OCI-LY1 (cell line): ENCODE results near the gene ZNF616.

Experiments used
- H2AFZ ChIP-seq: fragments of 200-600 bp; sonication (generic), shearing (Covaris generic); 2 replicates; pipeline ENCODE4 v1.6.0; 2014; ENCODE audit warnings: antibody characterized with exemption, mild to moderate bottlenecking, low read length
- H3F3A ChIP-seq: fragments of 200-600 bp; sonication (generic), shearing (Covaris generic); 2 replicates; pipeline ENCODE4 v1.6.0; 2014; ENCODE audit warnings: mild to moderate bottlenecking, antibody characterized with exemption, low read length, moderate library complexity; ENCODE audit not compliant: insufficient read depth
- H3K27ac ChIP-seq: fragments of 200-600 bp; sonication (generic); 2 replicates; pipeline ENCODE4 v1.5.1; 2014; ENCODE audit warnings: low read length, mixed run types, mild to moderate bottlenecking, low read depth; ENCODE audit not compliant: poor library complexity, severe bottlenecking
- H3K27me3 ChIP-seq: fragments of 200-600 bp; sonication (generic); 2 replicates; pipeline ENCODE4 v1.6.0; 2014; ENCODE audit warnings: antibody characterized with exemption, mild to moderate bottlenecking, low read length, moderate library complexity; ENCODE audit not compliant: insufficient read depth
- H3K36me3 ChIP-seq: fragments of 200-600 bp; sonication (generic); 2 replicates; pipeline ENCODE4 v1.6.1; 2014; ENCODE audit warnings: mild to moderate bottlenecking, antibody characterized with exemption, low read length, moderate library complexity, mixed read lengths; ENCODE audit not compliant: insufficient read depth
- H3K4me1 ChIP-seq: fragments of 200-600 bp; sonication (generic); 2 replicates; pipeline ENCODE4 v1.5.1; 2014; ENCODE audit warnings: mild to moderate bottlenecking, low read length, moderate library complexity; ENCODE audit not compliant: insufficient read depth, severe bottlenecking
- H3K4me2 ChIP-seq: fragments of 200-600 bp; sonication (generic), shearing (Covaris generic); 2 replicates; pipeline ENCODE4 v1.6.1; 2014; ENCODE audit warnings: low read length
- H3K4me3 ChIP-seq: fragments of 200-600 bp; sonication (generic); 2 replicates; pipeline ENCODE4 v1.5.1; 2014; ENCODE audit warnings: low read length, low read depth, mild to moderate bottlenecking, mixed read lengths; ENCODE audit not compliant: poor library complexity, severe bottlenecking
- H3K79me2 ChIP-seq: fragments of 200-600 bp; shearing (Covaris generic); 2 replicates; pipeline ENCODE4 v1.6.1; 2016; ENCODE audit warnings: mixed run types, low read length, mixed read lengths; ENCODE audit not compliant: insufficient read depth
- H3K9ac ChIP-seq: fragments of 200-600 bp; sonication (generic), shearing (Covaris generic); 2 replicates; pipeline ENCODE4 v1.6.1; 2014; ENCODE audit warnings: mild to moderate bottlenecking, low read length, mixed read lengths
- H3K9me2 ChIP-seq: fragments of 200-600 bp; sonication (generic), shearing (Covaris generic); 2 replicates; pipeline ENCODE4 v1.6.1; 2014; ENCODE audit warnings: low read depth, mild to moderate bottlenecking, low read length, mixed read lengths
- H3K9me3 ChIP-seq: fragments of 200-600 bp; shearing (Covaris generic); 2 replicates; pipeline ENCODE4 v1.6.1; 2014; ENCODE audit warnings: low read length, mixed read lengths
- H4K20me1 ChIP-seq: fragments of 200-600 bp; sonication (generic), shearing (Covaris generic); 2 replicates; pipeline ENCODE4 v1.6.0; 2016; ENCODE audit warnings: mild to moderate bottlenecking, low read length; ENCODE audit not compliant: insufficient read depth
- EZH2 ChIP-seq: fragments of 200-600 bp; sonication (generic), shearing (Covaris generic); IDR thresholded peaks from 2 replicates; pipeline ENCODE4 v1.8.0; 2017; ENCODE audit warnings: borderline replicate concordance, mixed run types, mild to moderate bottlenecking, antibody characterized with exemption, low read length, moderate library complexity, mixed read lengths
- TF ChIP-seq, protein P1 (sequence below): fragments of 200-600 bp; sonication (generic), shearing (Covaris generic); IDR thresholded peaks from 2 replicates; pipeline ENCODE4 v1.5.1; 2017; ENCODE audit warnings: mild to moderate bottlenecking, antibody characterized with exemption, low read length, moderate library complexity, mixed read lengths

The ZNF616 gene

DNA sequence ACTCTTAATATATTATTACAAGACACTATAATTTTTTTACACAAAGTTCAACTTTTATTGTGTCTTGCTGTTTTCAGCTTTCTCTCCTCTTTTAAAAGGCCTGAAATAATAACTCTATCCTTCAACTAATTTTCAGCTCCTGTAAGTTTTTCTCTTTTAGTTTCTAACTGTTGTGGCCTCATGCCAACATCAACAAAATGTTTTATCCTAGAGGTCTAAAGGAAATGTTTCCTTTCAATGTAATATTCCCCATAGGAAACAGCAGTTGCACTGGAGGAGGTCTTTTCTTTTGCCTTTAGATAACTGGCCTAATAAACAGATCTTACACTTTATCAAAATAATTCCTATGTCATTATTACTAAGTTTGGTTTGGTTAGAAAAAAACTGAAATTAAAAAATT lies 8.5 kb upstream of the ZNF616 start:
- Histone ChIP-seq H3K4me2 (no peak overlapping the region), H3K9me3 (peaks cover 31% of the 10 kb centered on the region), H2AFZ (no peak overlapping the region), H3K4me3 (no peak overlapping the region), H3K4me1 (no peaks in the 10 kb centered on the region), H3K9me2 (no peaks in the 10 kb centered on the region), H4K20me1 (no peaks in the 10 kb centered on the region), H3K27ac (no peak overlapping the region), H3K79me2 (no peaks in the 10 kb centered on the region), H3K36me3 (no peaks in the 10 kb centered on the region), H3F3A (no peaks in the 10 kb centered on the region), H3K27me3 (no peaks in the 10 kb centered on the region), H3K9ac (no peak overlapping the region)
- no peak for TF ChIP-seq EZH2
- TF ChIP-seq, protein P1, sequence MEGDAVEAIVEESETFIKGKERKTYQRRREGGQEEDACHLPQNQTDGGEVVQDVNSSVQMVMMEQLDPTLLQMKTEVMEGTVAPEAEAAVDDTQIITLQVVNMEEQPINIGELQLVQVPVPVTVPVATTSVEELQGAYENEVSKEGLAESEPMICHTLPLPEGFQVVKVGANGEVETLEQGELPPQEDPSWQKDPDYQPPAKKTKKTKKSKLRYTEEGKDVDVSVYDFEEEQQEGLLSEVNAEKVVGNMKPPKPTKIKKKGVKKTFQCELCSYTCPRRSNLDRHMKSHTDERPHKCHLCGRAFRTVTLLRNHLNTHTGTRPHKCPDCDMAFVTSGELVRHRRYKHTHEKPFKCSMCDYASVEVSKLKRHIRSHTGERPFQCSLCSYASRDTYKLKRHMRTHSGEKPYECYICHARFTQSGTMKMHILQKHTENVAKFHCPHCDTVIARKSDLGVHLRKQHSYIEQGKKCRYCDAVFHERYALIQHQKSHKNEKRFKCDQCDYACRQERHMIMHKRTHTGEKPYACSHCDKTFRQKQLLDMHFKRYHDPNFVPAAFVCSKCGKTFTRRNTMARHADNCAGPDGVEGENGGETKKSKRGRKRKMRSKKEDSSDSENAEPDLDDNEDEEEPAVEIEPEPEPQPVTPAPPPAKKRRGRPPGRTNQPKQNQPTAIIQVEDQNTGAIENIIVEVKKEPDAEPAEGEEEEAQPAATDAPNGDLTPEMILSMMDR, result no peak

DNA sequence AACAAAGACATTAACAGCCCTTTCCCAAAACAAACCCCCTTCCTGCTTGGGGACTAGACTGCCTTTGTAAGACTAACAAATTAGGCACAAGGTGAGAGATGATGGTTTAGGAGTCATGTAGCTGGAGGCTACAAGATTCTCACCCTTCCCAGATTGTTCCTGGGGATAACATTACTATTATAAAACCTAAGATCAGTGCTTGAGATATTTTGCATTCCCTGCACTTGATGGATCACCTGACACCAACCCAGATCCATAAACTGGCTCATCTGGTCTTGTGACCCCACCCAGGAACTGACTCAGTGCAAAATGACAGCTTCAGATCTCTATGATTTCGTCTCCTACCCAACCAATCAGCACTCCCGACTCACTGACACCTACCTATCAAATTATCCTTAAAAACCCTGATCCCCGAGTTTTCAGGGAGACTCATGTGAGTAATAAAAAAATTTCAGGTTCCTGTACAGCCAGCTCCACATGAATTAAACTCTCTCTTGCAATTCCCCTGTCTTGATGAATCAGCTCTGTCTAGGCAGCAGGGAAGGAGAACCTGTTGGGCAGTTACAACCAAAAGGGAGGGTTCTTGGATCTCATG lies 2.4 kb upstream of the ZNF616 start:
- Histone ChIP-seq H2AFZ (no peak overlapping the region), H3K4me3 (no peak overlapping the region), H3K36me3 (no peaks in the 10 kb centered on the region; the same call in 1 of the 2 replicates), H3K9me2 (no peaks in the 10 kb centered on the region), H4K20me1 (no peaks in the 10 kb centered on the region), H3K27me3 (no peaks in the 10 kb centered on the region), H3F3A (no peaks in the 10 kb centered on the region), H3K9ac (no peak overlapping the region), H3K4me2 (no peak overlapping the region), H3K79me2 (no peaks in the 10 kb centered on the region), H3K4me1 (peaks cover 16% of the 10 kb centered on the region), H3K9me3 (peaks cover 17% of the 10 kb centered on the region), H3K27ac (no peak overlapping the region)
- TF ChIP-seq, protein P1, result no peak
- no peak for TF ChIP-seq EZH2

GRCh38 chr19:52141203-52141602 lies 1.5 kb upstream of the ZNF616 start:
- Histone ChIP-seq H2AFZ (no peak overlapping the region), H3K4me3 (no peak overlapping the region), H4K20me1 (no peaks in the 10 kb centered on the region), H3K36me3 (peaks cover 5% of the 10 kb centered on the region; the same call in 1 of the 2 replicates), H3K79me2 (no peaks in the 10 kb centered on the region), H3K9ac (no peak overlapping the region), H3K27ac (no peak overlapping the region), H3K4me2 (no peak overlapping the region), H3K27me3 (no peaks in the 10 kb centered on the region), H3F3A (no peaks in the 10 kb centered on the region), H3K9me3 (peaks cover 15% of the 10 kb centered on the region), H3K4me1 (peaks cover 16% of the 10 kb centered on the region), H3K9me2 (no peaks in the 10 kb centered on the region)
- TF ChIP-seq, protein P1, result no peak
- no peak for TF ChIP-seq EZH2
